ENCODE data around the gene ADCY3. TPM values are rescaled to one million over a fixed set of nuclear protein-coding genes. Genes with fewer than 3 reads are reported as not detected.

ADCY3 gene
- total RNA-seq, 5 donors from 2014 or later (not counting 1 experiment from before 2014, with no cell fraction given), result 21.4 to 35.6 (median 32.8) TPM

- ChIA-PET POLR2A (interaction anchor here in 1 of 2 donors (0.6 kb wide), 3 partner anchors 429 to 716 kb away, joined by 3 to 6 read pairs (median 3); no protein-coding TSS in a partner anchor), CTCF (interaction anchor here (0.6 to 1.2 kb wide), 8 partner anchors 25 to 957 kb away, joined by 3 to 7 read pairs (median 4); partner anchors contain the start of gene ATAD2B (in 1 of the 2))
- peak; percentile 96 to 99 (median 98) for ATAC-seq (replicated peaks in 1 of 4)
- peaks cover 25% of the 10 kb centered on the region for H3K36me3 Mint-ChIP-seq
- DNase-seq, result peak; percentile 89 to 97 (median 93)
- H3K4me3 ChIP-seq (ENCODE audit: control insufficient read depth in 1 of 2, extremely low read depth in 1 of 2, low read length in 1 of 2), result peak within 1 kb of the TSS; percentile 88 to 97
- H3K27ac Mint-ChIP-seq, result peak within 1 kb of the TSS; percentile 100
- H3K27ac ChIP-seq (ENCODE audit: low read length), result peak within 1 kb of the TSS; percentile 95
- H3K9me3 Mint-ChIP-seq, result no peaks in the 10 kb centered on the region
- no peaks in the 10 kb centered on the region for H3K9me3 ChIP-seq
- H3K4me3 Mint-ChIP-seq, result peak within 1 kb of the TSS; percentile 95 to 97 (median 97)
- H3K4me1 ChIP-seq (ENCODE audit: control insufficient read depth in 1 of 2, extremely low read depth in 1 of 2, insufficient read depth in 2 of 2, low read length in 2 of 2), result peaks cover 6 to 9% of the 10 kb centered on the region in 2 experiments
- H3K27me3 Mint-ChIP-seq, result no peaks in the 10 kb centered on the region
- peaks cover 0 to 10% of the 10 kb centered on the region in 2 donors for H3K36me3 ChIP-seq (ENCODE audit: control insufficient read depth in 2 of 2, extremely low read depth in 1 of 2, insufficient read depth in 1 of 2, low read length in 1 of 2)
- H3K27me3 ChIP-seq (replicated peaks in 1 of 2; ENCODE audit: control insufficient read depth in 2 of 2, extremely low read depth in 1 of 2, insufficient read depth in 2 of 2, low read length in 1 of 2), result no peaks in the 10 kb centered on the region
- peaks cover 20 to 26% (median 23%) of the 10 kb centered on the region in 3 donors for H3K4me1 Mint-ChIP-seq
- WGBS (ENCODE audit: insufficient coverage), result under 1% methylated on average over 73 of the region's 74 CpGs
Observed at GRCh38 chr2:24792874-24793760, 126.9 kb downstream of the ADCY3 start, which contains the start of the genes CENPO and PTRHD1. TSS of gene CENPO (plus strand) at chr2:24793425. CDS start at chr2:24793920, 495 bp downstream. TSS of gene PTRHD1 (minus strand) at chr2:24793391. CDS start at chr2:24793377, 14 bp downstream.

GRCh38 chr2:24792542-24792873 lies 127.5 kb downstream of the ADCY3 start:
- no peaks in the 10 kb centered on the region for H3K27me3 Mint-ChIP-seq
- H3K4me1 Mint-ChIP-seq, result peaks cover 20 to 26% (median 23%) of the 10 kb centered on the region in 3 donors

GRCh38 chr2:24791452-24791851 lies 128.6 kb downstream of the ADCY3 start:
- ChIA-PET CTCF (no interaction called here), POLR2A (interaction anchor here in 1 of 2 donors (0.6 kb wide), 1 partner anchor 34 kb away, joined by 7 read pairs; no protein-coding TSS in a partner anchor)
- H3K36me3 Mint-ChIP-seq, result peaks cover 18% of the 10 kb centered on the region

More at GRCh38 chr2:24792542-24792873, 127.5 kb downstream of the ADCY3 start:
- WGBS (ENCODE audit: insufficient coverage), result 11% methylated on average over 6 of the region's 6 CpGs
- peaks cover 23% of the 10 kb centered on the region for H3K36me3 Mint-ChIP-seq
- no peaks in the 10 kb centered on the region for H3K9me3 ChIP-seq
- no peaks in the 10 kb centered on the region for H3K9me3 Mint-ChIP-seq
- peak overlapping the region; percentile 95 to 97 (median 97) for H3K4me3 Mint-ChIP-seq
- DNase-seq, result no peak
- H3K27me3 ChIP-seq (replicated peaks in 1 of 2; ENCODE audit: control insufficient read depth in 2 of 2, extremely low read depth in 1 of 2, insufficient read depth in 2 of 2, low read length in 1 of 2), result no peaks in the 10 kb centered on the region
- peak overlapping the region; percentile 95 for H3K27ac ChIP-seq (ENCODE audit: low read length)
- ChIA-PET CTCF (interaction anchor here (0.7 to 1.2 kb wide), 6 partner anchors 33 to 956 kb away, joined by 3 to 6 read pairs (median 4); partner anchors contain the start of gene ATAD2B (in 1 of the 2)), POLR2A (interaction anchor here in 1 of 2 donors (0.6 kb wide), 1 partner anchor 429 kb away, joined by 3 read pairs; no protein-coding TSS in a partner anchor)
- peak overlapping the region; percentile 100 for H3K27ac Mint-ChIP-seq
- peaks cover 0 to 10% of the 10 kb centered on the region in 2 donors for H3K36me3 ChIP-seq (ENCODE audit: control insufficient read depth in 2 of 2, extremely low read depth in 1 of 2, insufficient read depth in 1 of 2, low read length in 1 of 2)
- peak overlapping the region; percentile 88 to 97 for H3K4me3 ChIP-seq (ENCODE audit: control insufficient read depth in 1 of 2, extremely low read depth in 1 of 2, low read length in 1 of 2)
- ATAC-seq (replicated peaks in 1 of 4), result no peak
- peaks cover 6 to 9% of the 10 kb centered on the region in 2 experiments for H3K4me1 ChIP-seq (ENCODE audit: control insufficient read depth in 1 of 2, extremely low read depth in 1 of 2, insufficient read depth in 2 of 2, low read length in 2 of 2)

GRCh38 chr2:24788816-24789215 lies 131.2 kb downstream of the ADCY3 start:
- peaks cover 0 to 3% of the 10 kb centered on the region in 2 experiments for H3K27me3 ChIP-seq (replicated peaks in 1 of 2; ENCODE audit: control insufficient read depth in 2 of 2, extremely low read depth in 1 of 2, insufficient read depth in 2 of 2, low read length in 1 of 2)
- DNase-seq, result no peak
- H3K27ac ChIP-seq (ENCODE audit: low read length), result no peak overlapping the region
- H3K4me3 ChIP-seq (ENCODE audit: control insufficient read depth in 1 of 2, extremely low read depth in 1 of 2, low read length in 1 of 2), result no peak overlapping the region
- H3K36me3 ChIP-seq (ENCODE audit: control insufficient read depth in 2 of 2, extremely low read depth in 1 of 2, insufficient read depth in 1 of 2, low read length in 1 of 2), result peaks cover 0 to 10% of the 10 kb centered on the region in 2 donors
- 96% methylated on average over 3 of the region's 3 CpGs for WGBS (ENCODE audit: insufficient coverage)
- peaks cover 12 to 15% (median 13%) of the 10 kb centered on the region in 3 donors for H3K4me1 Mint-ChIP-seq
- H3K27me3 Mint-ChIP-seq, result no peaks in the 10 kb centered on the region
- no peak for ATAC-seq (replicated peaks in 1 of 4)
- ChIA-PET CTCF (no interaction called here), POLR2A (no interaction called here)
- peaks cover 4 to 5% of the 10 kb centered on the region in 2 experiments for H3K4me1 ChIP-seq (ENCODE audit: control insufficient read depth in 1 of 2, extremely low read depth in 1 of 2, insufficient read depth in 2 of 2, low read length in 2 of 2)
- peaks cover 18% of the 10 kb centered on the region for H3K36me3 Mint-ChIP-seq
- no peaks in the 10 kb centered on the region for H3K9me3 Mint-ChIP-seq
- H3K9me3 ChIP-seq, result no peaks in the 10 kb centered on the region
- H3K4me3 Mint-ChIP-seq, result no peak overlapping the region
- no peak overlapping the region for H3K27ac Mint-ChIP-seq

More at GRCh38 chr2:24791452-24791851, 128.6 kb downstream of the ADCY3 start:
- whole genome bisulfite sequencing (ENCODE audit: insufficient coverage), result 100% methylated on average over 2 of the region's 5 CpGs
- no peaks in the 10 kb centered on the region for H3K9me3 Mint-ChIP-seq
- H3K4me1 ChIP-seq (ENCODE audit: control insufficient read depth in 1 of 2, extremely low read depth in 1 of 2, insufficient read depth in 2 of 2, low read length in 2 of 2), result peaks cover 6 to 9% of the 10 kb centered on the region in 2 experiments
- H3K9me3 ChIP-seq, result no peaks in the 10 kb centered on the region
- H3K27ac Mint-ChIP-seq, result no peak overlapping the region
- H3K27me3 ChIP-seq (replicated peaks in 1 of 2; ENCODE audit: control insufficient read depth in 2 of 2, extremely low read depth in 1 of 2, insufficient read depth in 2 of 2, low read length in 1 of 2), result no peaks in the 10 kb centered on the region
- H3K36me3 ChIP-seq (ENCODE audit: control insufficient read depth in 2 of 2, extremely low read depth in 1 of 2, insufficient read depth in 1 of 2, low read length in 1 of 2), result peaks cover 0 to 10% of the 10 kb centered on the region in 2 donors
- no peak overlapping the region for H3K4me3 Mint-ChIP-seq
- no peak for ATAC-seq (replicated peaks in 1 of 4)
- peaks cover 20 to 23% (median 20%) of the 10 kb centered on the region in 3 donors for H3K4me1 Mint-ChIP-seq
- no peaks in the 10 kb centered on the region for H3K27me3 Mint-ChIP-seq
- no peak overlapping the region for H3K27ac ChIP-seq (ENCODE audit: low read length)
- H3K4me3 ChIP-seq (ENCODE audit: control insufficient read depth in 1 of 2, extremely low read depth in 1 of 2, low read length in 1 of 2), result no peak overlapping the region
- no peak for DNase-seq

GRCh38 chr2:24787532-24787931 lies 132.5 kb downstream of the ADCY3 start:
- peaks cover 0 to 3% of the 10 kb centered on the region in 2 experiments for H3K27me3 ChIP-seq (replicated peaks in 1 of 2; ENCODE audit: control insufficient read depth in 2 of 2, extremely low read depth in 1 of 2, insufficient read depth in 2 of 2, low read length in 1 of 2)
- POLR2A ChIA-PET, result no interaction called here
- CTCF ChIA-PET, result no interaction called here
- no peak overlapping the region for H3K27ac ChIP-seq (ENCODE audit: low read length)
- no peak overlapping the region for H3K4me3 ChIP-seq (ENCODE audit: control insufficient read depth in 1 of 2, extremely low read depth in 1 of 2, low read length in 1 of 2)
- H3K9me3 Mint-ChIP-seq, result no peaks in the 10 kb centered on the region
- H3K27me3 Mint-ChIP-seq, result peaks cover 0 to 6% of the 10 kb centered on the region in 2 donors
- DNase-seq (no peak), ATAC-seq (replicated peaks in 1 of 4) (no peak)
- peaks cover 4% of the 10 kb centered on the region in 3 donors for H3K4me1 Mint-ChIP-seq
- H3K36me3 ChIP-seq (ENCODE audit: control insufficient read depth in 2 of 2, extremely low read depth in 1 of 2, insufficient read depth in 1 of 2, low read length in 1 of 2), result peaks cover 0 to 10% of the 10 kb centered on the region in 2 donors
- H3K27ac Mint-ChIP-seq, result no peak overlapping the region
- H3K4me1 ChIP-seq (ENCODE audit: control insufficient read depth in 1 of 2, extremely low read depth in 1 of 2, insufficient read depth in 2 of 2, low read length in 2 of 2), result peaks cover 0 to 4% of the 10 kb centered on the region in 2 experiments
- WGBS (ENCODE audit: insufficient coverage), result 94% methylated on average over 2 of the region's 2 CpGs
- H3K36me3 Mint-ChIP-seq, result peaks cover 18% of the 10 kb centered on the region
- no peak overlapping the region for H3K4me3 Mint-ChIP-seq
- H3K9me3 ChIP-seq, result no peaks in the 10 kb centered on the region

- H3K36me3 Mint-ChIP-seq, result peaks cover 18% of the 10 kb centered on the region
- ATAC-seq (replicated peaks in 1 of 4), result no peak
- Histone ChIP-seq H3K4me1 (ENCODE audit: control insufficient read depth in 1 of 2, extremely low read depth in 1 of 2, insufficient read depth in 2 of 2, low read length in 2 of 2) (no peaks in the 10 kb centered on the region), H3K9me3 (no peaks in the 10 kb centered on the region), H3K36me3 (ENCODE audit: control insufficient read depth in 2 of 2, extremely low read depth in 1 of 2, insufficient read depth in 1 of 2, low read length in 1 of 2) (peaks cover 0 to 10% of the 10 kb centered on the region in 2 donors), H3K4me3 (ENCODE audit: control insufficient read depth in 1 of 2, extremely low read depth in 1 of 2, low read length in 1 of 2) (no peak overlapping the region), H3K27me3 (replicated peaks in 1 of 2; ENCODE audit: control insufficient read depth in 2 of 2, extremely low read depth in 1 of 2, insufficient read depth in 2 of 2, low read length in 1 of 2) (peaks cover 0 to 6% of the 10 kb centered on the region in 2 experiments), H3K27ac (ENCODE audit: low read length) (no peak overlapping the region)
- H3K4me3 Mint-ChIP-seq, result no peak overlapping the region
- no peaks in the 10 kb centered on the region for H3K9me3 Mint-ChIP-seq
- no peak overlapping the region for H3K27ac Mint-ChIP-seq
- peaks cover 2 to 6% of the 10 kb centered on the region in 2 donors for H3K27me3 Mint-ChIP-seq
- no peaks in the 10 kb centered on the region for H3K4me1 Mint-ChIP-seq
- WGBS (ENCODE audit: insufficient coverage), result 91% methylated on average over 6 of the region's 6 CpGs
- POLR2A ChIA-PET, result no interaction called here
- DNase-seq, result no peak
- CTCF ChIA-PET, result no interaction called here
Observed at GRCh38 chr2:24785671-24786321, 134.2 kb downstream of the ADCY3 start.
